Upper lobe of left lung (tissue), 6 donors: Measurements from ENCODE around the gene BRCA2. TPM values are rescaled to one million over a fixed set of nuclear protein-coding genes. Genes with fewer than 3 reads are reported as not detected.

Experiments used
- ATAC-seq, 2 donors: fragments of 200-7000 bp; cut with Tn5 transposase; one replicate each; pipeline ENCODE4 v1.9.1; 2022; ENCODE audit warnings: mild to moderate bottlenecking in 2 of 2, moderate library complexity in 2 of 2; ENCODE audit not compliant: low FRiP score in 2 of 2
- DNase-seq, 2 donors: peaks; one replicate each; pipeline ENCODE4 v3.0.0-alpha.2; 2019 to 2020
- H3K27ac ChIP-seq, 4 donors: fragments of 200-600 bp; sonication (generic); one replicate each; pipeline ENCODE4 v1.5.1; 2016 to 2019
- H3K27me3 ChIP-seq, 4 donors: fragments of 200-600 bp; sonication (generic); one replicate each; pipeline ENCODE4 v1.5.1; 2017 to 2019
- H3K36me3 ChIP-seq, 4 donors: fragments of 200-600 bp; sonication (generic); one replicate each; pipeline ENCODE4 v1.5.1; 2016 to 2019
- H3K4me1 ChIP-seq, 4 donors: fragments of 200-600 bp; sonication (generic); one replicate each; pipeline ENCODE4 v1.5.1; 2018 to 2019
- H3K4me3 ChIP-seq, 4 donors: fragments of 200-600 bp; sonication (generic); one replicate each; pipeline ENCODE4 v1.5.1; 2017 to 2019; ENCODE audit warnings: mild to moderate bottlenecking in 2 of 4, moderate library complexity in 1 of 4
- H3K9me3 ChIP-seq, 4 donors: fragments of 200-600 bp; sonication (generic); one replicate each; pipeline ENCODE4 v1.5.1; 2018 to 2019
- EP300 ChIP-seq, 4 donors: sonication (generic); formaldehyde crosslinking; IDR thresholded peaks; one replicate each; pipeline ENCODE4 v1.5.1; 2017; ENCODE audit warnings: antibody characterized with exemption in 4 of 4, control low read depth in 2 of 4
- POLR2A ChIP-seq, 4 donors: fragments of 450-650 bp; IDR thresholded peaks; one replicate each; pipeline ENCODE4 v1.5.1; 2016 to 2017; ENCODE audit warnings: antibody characterized with exemption in 4 of 4, mild to moderate bottlenecking in 2 of 4
- POLR2AphosphoS5 ChIP-seq, 2 donors: sonication (generic); formaldehyde crosslinking; IDR thresholded peaks; one replicate each; pipeline ENCODE4 v1.5.1; 2017; ENCODE audit warnings: antibody characterized with exemption in 2 of 2
- WGBS, 2 donors: methylation state at CpG; one replicate each; pipeline ENCODE4 v1.1.5; 2017 to 2018; 5-methylcytosine and 5-hydroxymethylcytosine counted together
- total RNA-seq, 6 donors: library from RNA; depleted of rRNA in 4 of 6; stranded (reverse); fragments of >200 nt in 4 of 6; gene quantifications; one replicate each; pipeline versions ENCODE4 v1.1.0 to v1.2.1, GENCODE V29; 2016 to 2021
- TF ChIP-seq, protein P1 (sequence below), 6 experiments: fragments of 450-650 bp in 4 of 6; fragments of 200-600 bp in 2 of 6; sonication (generic) in 2 of 6; IDR thresholded peaks; one replicate each; pipeline ENCODE4 v1.5.1; 2016 to 2019; ENCODE audit warnings: antibody characterized with exemption in 6 of 6
- donor health status: DM: no; HTN: no; CAD: no; lungs with moderate emphysema.
- donor health status: DM: no; HTN: yes; CAD: no; lungs with severe emphysema.

The BRCA2 gene
- total RNA-seq, 6 donors from 2014 or later, result 2.6 to 9.4 (median 3.8) TPM

DNA sequence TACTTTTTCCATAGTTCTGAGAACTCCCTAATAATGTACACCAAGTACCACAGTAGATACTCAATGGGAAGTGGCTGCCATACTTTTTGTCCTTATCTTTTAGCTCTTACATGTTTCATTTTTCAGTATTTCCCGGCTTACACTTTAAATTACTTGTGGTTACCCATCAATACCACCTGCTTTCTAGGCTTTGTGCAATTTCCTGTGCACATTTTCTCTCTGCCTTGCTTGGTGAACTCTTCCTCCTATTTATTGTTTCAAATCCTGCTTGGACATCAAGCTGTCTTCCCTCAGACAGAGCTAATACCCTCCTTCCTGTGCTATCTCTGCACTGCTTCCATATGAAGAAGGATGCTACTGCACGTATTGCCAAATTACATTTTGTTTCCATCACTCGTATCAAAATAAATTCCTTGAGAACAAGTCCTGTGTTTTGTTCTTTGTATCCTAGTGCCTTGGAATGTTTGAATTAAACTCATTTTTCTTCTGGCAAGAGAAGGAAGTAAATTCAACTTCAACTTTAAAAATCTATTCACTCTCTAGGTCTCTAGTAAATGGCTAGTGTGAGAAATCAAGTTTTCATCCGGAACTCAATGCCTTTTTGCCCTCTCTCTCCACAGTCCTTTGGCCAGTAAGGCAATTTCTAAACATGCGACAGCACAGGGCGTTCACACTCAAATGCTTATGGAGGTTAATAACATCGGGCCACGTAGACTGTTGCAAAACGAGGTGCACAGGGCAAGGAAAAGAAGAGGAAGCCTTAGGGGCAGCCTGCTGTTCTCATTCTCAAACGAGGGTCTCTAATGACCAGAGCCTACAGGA, 5.8 kb upstream of the BRCA2 start:
- Histone ChIP-seq H3K27me3 (no peaks in the 10 kb centered on the region), H3K36me3 (no peaks in the 10 kb centered on the region), H3K4me3 (peak overlapping the region in 3 of 4 donors; percentile 14 to 39 (median 29)), H3K27ac (peak overlapping the region in 1 of 4 donors; percentile 2), H3K4me1 (peaks cover 0 to 10% (median 7%) of the 10 kb centered on the region in 4 donors), H3K9me3 (no peaks in the 10 kb centered on the region)
- ATAC-seq (peak; percentile 64 to 68), DNase-seq (peak in 1 of 2 donors; percentile 39)
- WGBS, 2 donors, result 17 to 30% methylated on average over 10 of the region's 10 CpGs
- no peak for TF ChIP-seq EP300 (IDR thresholded peaks at IDR 0.05)
- TF ChIP-seq, protein P1, sequence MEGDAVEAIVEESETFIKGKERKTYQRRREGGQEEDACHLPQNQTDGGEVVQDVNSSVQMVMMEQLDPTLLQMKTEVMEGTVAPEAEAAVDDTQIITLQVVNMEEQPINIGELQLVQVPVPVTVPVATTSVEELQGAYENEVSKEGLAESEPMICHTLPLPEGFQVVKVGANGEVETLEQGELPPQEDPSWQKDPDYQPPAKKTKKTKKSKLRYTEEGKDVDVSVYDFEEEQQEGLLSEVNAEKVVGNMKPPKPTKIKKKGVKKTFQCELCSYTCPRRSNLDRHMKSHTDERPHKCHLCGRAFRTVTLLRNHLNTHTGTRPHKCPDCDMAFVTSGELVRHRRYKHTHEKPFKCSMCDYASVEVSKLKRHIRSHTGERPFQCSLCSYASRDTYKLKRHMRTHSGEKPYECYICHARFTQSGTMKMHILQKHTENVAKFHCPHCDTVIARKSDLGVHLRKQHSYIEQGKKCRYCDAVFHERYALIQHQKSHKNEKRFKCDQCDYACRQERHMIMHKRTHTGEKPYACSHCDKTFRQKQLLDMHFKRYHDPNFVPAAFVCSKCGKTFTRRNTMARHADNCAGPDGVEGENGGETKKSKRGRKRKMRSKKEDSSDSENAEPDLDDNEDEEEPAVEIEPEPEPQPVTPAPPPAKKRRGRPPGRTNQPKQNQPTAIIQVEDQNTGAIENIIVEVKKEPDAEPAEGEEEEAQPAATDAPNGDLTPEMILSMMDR (IDR thresholded peaks at IDR 0.05), result no peak
- TF ChIP-seq POLR2A (IDR thresholded peaks at IDR 0.05), result no peak
- TF ChIP-seq POLR2AphosphoS5 (IDR thresholded peaks at IDR 0.05), result no peak

DNA sequence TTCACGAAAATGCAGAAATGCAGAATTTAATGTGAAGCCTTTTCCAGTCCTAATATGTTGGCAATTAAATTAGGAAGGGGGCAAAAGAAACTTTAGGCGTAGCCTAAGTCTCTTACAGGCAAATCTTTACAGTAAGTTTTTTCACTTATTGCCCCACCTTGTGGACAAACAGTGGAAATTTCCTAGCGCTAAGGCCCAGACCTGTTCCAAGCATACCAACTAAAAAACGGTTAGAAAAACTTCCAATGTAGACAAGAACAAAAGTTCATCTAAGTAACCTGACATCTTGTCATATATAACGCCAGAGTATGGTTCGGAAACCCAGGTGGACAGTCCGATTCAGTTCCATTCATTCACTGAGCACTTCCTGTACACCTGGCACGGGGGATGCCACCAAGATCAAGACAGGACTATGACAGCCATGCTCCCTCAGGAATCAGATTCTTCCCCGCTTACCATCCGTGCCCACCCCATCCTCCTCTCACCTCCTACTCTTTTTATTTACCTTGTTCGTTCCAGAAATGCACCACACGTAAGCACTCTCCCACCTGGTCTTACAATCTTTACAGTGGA, 5.1 kb upstream of the BRCA2 start:
- no peaks in the 10 kb centered on the region for H3K36me3 ChIP-seq
- H3K9me3 ChIP-seq, result no peaks in the 10 kb centered on the region
- H3K4me3 ChIP-seq, result peak overlapping the region in 3 of 4 donors; percentile 14 to 39 (median 29)
- no peak for DNase-seq
- peaks cover 0 to 14% (median 9%) of the 10 kb centered on the region in 4 donors for H3K4me1 ChIP-seq
- peak; percentile 78 to 82 for ATAC-seq
- no peaks in the 10 kb centered on the region for H3K27me3 ChIP-seq
- peak overlapping the region in 1 of 4 donors; percentile 2 for H3K27ac ChIP-seq
- WGBS, 2 donors, result 43 to 48% methylated on average over 12 of the region's 12 CpGs
- TF ChIP-seq, protein P1 (IDR thresholded peaks at IDR 0.05), result peak; percentile 71 to 87 (median 81)
- no peak for TF ChIP-seq POLR2A (IDR thresholded peaks at IDR 0.05)

DNA sequence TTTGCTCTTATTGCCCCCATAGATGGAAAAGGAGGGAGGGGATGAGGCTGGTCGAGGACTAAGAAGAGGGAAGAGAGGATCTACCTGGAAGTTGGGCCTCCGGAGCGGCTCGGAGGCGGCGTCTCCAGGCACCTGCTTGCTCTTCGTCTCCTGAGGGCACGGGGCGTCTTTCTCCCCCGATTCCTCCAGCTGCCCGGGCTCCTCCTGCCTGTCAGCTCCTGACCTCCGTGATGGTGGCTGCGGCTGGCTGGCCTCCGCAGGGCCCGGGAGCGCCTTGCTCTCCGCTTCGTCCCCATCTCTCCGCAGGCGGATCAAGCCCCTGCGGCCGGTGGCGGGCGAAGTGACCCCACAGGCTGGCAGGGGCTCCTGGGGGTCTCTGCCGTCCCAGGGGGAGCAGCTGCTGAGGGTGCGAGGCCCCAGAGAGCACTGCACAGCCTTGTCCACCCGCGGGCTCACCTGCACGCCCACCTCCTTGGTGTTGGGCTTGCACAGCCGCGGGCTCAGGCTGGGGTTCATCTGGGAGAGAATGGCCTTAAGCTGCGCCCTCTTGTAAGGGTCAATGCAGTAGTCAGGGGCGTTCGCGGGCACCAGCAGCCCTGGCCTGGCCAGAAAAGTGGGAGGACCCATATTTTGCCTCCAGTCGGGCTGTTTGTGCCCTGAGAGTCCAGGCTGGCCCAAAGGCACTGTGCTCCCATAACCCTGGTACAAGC, 4.0 kb upstream of the BRCA2 start:
- 92 to 95% methylated on average over 20 to 36 of the region's 36 CpGs for WGBS, 2 donors
- Histone ChIP-seq H3K36me3 (no peaks in the 10 kb centered on the region), H3K27ac (no peak overlapping the region), H3K4me3 (no peak overlapping the region), H3K27me3 (no peaks in the 10 kb centered on the region), H3K4me1 (peaks cover 0 to 20% (median 10%) of the 10 kb centered on the region in 4 donors), H3K9me3 (no peaks in the 10 kb centered on the region)
- no peak for ATAC-seq
- peak in 1 of 2 donors; percentile 80 for DNase-seq
- TF ChIP-seq POLR2AphosphoS5 (IDR thresholded peaks at IDR 0.05), result no peak
- no peak for TF ChIP-seq EP300 (IDR thresholded peaks at IDR 0.05)
- TF ChIP-seq, protein P1 (IDR thresholded peaks at IDR 0.05), result no peak
- TF ChIP-seq POLR2A (IDR thresholded peaks at IDR 0.05), result no peak

DNA sequence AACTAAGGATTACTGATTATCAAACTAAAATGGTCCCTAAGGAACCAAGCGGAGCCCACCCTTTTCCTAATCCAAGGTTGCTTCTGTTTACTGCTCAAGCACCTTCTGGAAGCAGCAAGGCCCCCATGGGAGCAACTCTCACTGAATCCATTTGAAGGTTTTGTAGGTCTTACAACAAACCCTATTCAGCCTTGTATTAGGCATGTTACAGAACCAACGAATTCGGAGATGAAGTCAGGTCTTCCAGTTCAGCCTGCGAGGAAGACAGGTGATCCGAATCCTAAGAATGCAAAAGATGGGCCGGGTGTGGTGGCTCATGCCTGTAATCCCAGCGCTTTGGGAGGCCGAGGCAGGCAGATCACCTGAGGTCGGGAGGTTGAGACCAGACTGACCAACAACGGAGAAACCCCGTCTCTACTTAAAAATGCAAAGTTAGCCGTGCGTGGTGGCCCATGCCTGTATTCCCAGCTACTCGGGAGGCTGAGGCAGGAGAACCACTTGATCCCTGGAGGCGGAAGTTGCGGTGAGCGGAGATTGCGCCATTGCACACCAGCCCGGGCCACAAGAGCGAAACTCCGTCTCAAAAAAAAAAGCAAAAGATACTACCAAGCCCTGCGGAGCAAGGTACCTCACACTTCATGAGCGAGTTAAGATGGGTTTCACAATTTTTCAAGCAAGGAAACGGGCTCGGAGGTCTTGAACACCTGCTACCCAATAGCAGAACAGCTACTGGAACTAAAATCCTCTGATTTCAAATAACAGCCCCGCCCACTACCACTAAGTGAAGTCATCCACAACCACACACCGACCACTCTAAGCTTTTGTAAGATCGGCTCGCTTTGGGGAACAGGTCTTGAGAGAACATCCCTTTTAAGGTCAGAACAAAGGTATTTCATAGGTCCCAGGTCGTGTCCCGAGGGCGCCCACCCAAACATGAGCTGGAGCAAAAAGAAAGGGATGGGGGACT, 754 bp upstream of the BRCA2 start:
- ATAC-seq, result peak; percentile 78 to 79
- TF ChIP-seq POLR2AphosphoS5 (IDR thresholded peaks at IDR 0.05) (no peak), EP300 (IDR thresholded peaks at IDR 0.05) (no peak), POLR2A (IDR thresholded peaks at IDR 0.05) (no peak)
- TF ChIP-seq, protein P1 (IDR thresholded peaks at IDR 0.05), result no peak
- WGBS, 2 donors, result 55 to 58% methylated on average over 24 to 32 of the region's 32 CpGs
- Histone ChIP-seq H3K27me3 (no peaks in the 10 kb centered on the region), H3K27ac (peak overlapping the region; percentile 93 to 99 (median 96)), H3K4me1 (peaks cover 0 to 20% (median 8%) of the 10 kb centered on the region in 4 donors), H3K4me3 (peak overlapping the region in 3 of 4 donors; percentile 71 to 80 (median 75)), H3K36me3 (no peaks in the 10 kb centered on the region), H3K9me3 (no peaks in the 10 kb centered on the region)
- peak; percentile 55 to 75 for DNase-seq
